ENCODE measurements around the gene ITGAE. TPM values are rescaled to one million over a fixed set of nuclear protein-coding genes. Genes with fewer than 3 reads are reported as not detected.
A peak's percentile ranks its signal among the peaks of the same experiment; 100 is the strongest.
"Not testable (repeated sequence)": the region's sequence is repeated elsewhere in the genome, so short reads cannot be mapped to it uniquely, and the experiment has no call there.

The ITGAE gene
- total RNA-seq, 1 donor from 2014 or later: 17.4 TPM

DNA sequence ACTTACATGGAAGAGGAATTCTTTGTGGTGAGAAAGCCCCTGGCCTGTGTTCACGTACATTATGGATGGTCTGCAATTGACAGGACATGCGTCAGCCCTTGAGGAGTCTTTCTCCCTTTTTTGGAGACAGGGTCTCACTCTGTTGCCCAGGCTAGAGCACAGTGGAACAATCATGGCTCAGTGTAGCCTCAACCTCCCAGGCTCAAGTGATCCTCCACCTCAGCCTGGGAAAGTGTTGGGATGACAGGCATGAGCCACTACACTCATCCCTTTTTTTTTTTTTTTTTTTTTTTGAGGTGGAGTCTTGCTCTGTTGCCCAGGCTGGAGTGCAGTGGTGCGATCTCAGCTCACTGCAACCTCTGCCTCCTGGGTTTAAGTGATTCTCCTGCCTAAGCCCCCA lies 72.9 kb downstream of the ITGAE start:
- DNase-seq: not testable (repeated sequence)

DNA sequence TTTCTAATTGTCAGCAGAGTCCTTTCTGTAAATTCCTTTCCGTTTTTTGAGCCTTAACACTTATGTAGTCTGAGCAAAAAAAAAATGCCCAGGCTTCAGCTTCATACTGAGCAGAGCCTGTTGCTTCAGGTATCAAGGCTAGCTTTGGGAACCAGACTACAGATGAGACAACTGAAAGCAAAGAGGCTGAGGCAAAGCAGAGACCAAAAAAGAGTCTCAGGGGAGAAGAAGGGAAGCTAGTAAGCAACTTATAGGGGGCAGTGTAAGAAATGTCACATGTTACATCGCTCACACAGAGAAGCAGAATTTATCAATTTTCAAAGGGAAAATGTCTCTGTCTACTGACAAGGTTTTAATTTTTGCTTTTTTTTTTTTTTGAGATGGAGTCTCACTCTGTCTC lies 73.9 kb downstream of the ITGAE start:
- DNase-seq: no peak

DNA sequence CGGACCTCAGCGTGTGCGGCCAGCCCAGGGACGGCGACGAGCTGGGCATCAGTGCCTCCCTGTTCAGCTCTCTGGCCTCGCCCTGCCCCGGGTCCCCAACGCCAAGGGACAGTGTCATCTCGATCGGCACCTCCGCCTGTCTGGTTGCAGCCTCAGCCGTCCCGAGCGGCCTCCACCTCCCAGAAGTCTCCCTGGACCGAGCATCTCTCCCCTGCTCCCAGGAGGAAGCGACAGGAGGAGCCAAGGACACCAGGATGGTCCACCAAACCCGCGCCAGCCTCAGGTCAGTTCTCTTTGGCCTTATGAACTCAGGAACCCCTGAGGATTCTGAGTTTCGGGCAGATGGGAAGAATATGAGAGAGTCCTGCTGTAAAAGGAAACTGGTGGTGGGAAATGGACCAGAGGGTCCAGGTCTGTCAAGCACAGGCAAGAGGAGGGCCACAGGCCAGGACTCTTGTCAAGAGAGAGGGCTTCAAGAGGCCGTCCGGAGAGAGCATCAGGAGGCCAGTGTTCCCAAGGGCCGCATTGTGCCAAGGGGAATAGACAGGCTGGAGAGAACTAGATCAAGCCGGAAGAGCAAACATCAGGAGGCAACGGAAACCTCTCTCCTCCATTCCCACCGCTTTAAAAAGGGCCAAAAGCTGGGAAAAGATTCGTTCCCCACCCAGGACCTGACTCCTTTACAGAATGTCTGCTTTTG lies 76.5 kb downstream of the ITGAE start:
- no peak for DNase-seq

DNA sequence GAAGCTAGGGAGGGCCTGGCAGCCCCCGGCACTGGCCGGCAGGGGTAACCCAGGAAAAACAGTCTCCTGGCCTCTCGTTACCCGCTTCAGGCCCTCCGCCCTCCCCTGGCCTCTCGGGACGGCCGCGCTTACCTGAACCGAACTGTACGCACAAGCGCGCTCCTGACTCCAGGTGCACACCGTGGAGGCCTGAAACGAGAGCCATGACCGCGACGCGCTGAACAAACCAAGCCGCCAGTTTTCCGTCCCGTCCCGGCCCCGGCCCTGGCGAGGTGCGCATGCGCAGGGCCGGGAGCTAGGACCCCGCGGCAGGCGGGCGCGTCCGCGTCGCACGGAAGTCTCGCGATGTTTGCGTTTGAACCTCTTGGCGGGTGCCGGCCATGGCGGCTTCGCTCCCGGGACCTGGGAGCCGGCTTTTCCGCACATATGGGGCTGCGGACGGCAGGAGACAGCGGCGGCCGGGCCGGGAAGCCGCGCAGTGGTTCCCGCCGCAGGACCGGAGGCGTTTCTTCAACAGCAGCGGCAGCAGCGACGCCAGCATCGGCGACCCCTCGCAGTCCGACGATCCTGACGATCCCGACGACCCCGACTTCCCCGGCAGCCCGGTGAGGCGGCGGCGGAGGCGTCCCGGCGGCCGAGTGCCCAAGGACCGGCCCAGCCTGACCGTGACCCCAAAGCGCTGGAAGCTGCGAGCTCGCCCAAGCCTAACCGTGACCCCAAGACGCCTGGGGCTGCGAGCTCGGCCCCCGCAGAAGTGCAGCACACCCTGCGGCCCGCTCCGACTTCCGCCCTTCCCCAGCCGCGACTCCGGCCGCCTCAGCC lies 77.2 kb downstream of the ITGAE start, which contains the start of gene HASPIN:
TSS of gene HASPIN (plus strand) at position 348 of the 822 bp plus-strand sequence. CDS start at position 381, 33 bp downstream.
- peak; percentile 85 for DNase-seq

DNA sequence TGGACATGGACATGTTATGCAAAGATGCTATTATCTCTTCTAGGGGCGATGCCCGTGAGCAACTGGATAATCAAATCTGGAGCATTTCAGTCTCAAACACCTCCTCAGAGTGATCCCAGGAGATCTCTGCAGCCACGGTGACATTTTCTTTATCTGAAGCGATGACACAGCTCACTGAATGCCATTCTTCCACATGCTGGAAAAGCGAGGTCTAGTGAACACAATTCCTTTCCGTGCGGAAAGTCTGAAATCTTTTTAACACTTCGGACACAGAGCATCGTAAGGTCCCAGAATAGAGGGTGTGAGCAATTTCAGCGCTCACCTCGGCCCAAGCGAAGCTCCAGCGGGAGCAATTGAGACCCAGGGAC lies 77.8 kb downstream of the ITGAE start:
- peak; percentile 41 for DNase-seq

DNA sequence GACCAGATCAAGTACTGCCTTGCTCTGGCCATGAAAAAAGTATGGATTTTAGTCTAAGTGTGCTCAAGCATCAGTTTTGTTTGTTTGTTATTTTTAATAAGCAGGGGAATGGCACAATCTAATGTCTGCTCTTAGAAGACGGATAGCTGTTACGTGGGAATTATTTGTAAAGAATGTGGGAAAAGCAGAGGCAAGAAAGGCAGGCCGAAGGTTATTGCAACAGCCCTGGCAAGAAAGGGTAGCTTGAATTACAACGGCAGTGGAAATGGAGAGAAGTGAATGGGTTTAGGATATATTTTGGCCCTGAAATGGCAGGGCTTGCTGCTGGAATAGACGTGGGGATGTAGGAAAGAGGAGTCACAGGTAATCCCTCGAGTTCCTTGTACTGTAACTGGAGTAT lies 78.3 kb downstream of the ITGAE start:
- DNase-seq: no peak

DNA sequence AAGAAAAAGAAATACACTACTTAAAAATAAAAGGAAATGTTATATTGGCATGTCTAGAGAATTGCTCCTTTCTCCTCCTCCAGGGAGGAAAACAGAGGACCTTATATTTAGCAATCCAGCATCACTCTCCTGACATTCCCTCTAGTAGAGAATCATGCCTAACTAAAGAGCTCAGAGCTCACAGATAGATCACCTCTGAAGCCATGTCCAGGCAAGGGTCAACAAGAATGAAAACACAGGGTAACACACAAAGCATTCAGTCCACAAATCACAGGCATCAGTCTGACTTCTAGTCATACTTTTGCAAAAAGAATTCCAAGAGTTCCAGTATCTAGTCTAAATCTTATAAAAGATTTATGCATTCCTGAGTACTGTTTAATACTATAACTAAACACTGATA lies 81.7 kb downstream of the ITGAE start:
- DNase-seq: no peak

DNA sequence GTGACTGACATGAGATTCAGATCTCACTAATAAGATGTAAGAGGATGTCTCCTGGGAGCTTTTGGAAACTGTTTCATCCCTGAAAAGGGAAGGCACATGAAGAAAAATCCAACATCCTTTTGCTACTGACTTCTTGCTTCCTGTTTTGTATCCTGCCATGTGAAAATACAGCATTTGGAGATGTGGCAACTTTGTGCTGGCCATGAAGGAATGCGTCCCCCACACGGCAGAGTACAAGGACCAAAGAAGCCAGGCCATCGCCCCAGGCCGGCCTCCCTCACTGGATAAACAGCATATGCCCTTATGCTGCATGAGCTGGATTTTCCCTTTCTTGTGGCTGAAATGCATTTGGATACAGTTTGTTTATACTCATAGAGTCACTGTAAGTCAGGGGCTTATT lies 82.8 kb downstream of the ITGAE start:
- DNase-seq: no peak

DNA sequence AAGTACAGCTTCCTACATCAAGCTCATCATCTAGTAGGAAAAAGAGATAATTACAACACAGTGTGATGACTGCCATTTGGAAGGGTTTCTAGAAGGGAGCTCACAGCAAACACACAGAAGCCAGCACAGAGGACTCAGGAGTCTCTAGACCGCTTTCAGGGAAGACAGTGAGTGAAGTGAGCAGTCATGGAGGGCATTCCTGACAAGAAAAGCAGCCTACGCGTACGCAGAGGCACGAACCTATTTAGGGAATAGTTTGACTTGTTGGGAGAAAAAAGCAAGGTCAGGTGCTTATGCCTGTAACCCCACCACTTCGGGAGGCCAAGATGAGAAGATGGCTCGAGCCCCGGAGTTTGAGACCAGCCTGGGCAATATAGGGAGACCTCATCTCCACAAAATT lies 85.7 kb downstream of the ITGAE start:
- DNase-seq: no peak

DNA sequence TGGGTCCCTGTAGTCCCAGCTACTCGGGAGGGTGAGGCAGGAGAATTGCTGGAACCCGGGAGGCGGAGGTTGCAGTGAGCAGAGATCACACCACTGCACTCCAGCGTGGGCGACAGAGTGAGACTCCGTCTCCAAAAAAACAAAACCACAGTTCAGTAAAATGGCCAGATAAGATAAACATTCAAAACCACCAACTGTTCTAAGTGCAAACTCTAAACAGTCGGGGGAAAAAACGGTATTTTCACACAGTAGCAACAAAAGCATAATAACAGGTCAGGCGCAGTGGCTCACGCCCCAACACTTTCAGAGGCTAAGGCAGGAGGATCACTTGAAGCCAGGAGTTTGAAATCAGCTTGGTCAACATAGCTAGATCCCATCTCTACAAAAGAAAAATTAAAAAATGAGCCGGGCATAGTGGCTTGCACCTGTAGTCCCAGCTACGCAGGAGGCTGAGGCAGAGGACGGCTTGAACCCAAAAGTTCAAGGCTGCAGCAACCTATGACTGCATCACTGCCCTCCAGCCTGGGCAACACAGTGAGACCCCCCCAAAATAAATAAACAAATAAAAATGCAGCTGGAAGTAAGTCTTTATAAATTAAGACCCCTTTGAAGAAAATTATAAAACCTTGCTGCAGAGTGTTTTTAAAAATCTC lies 88.1 kb downstream of the ITGAE start:
- DNase-seq: no peak

DNA sequence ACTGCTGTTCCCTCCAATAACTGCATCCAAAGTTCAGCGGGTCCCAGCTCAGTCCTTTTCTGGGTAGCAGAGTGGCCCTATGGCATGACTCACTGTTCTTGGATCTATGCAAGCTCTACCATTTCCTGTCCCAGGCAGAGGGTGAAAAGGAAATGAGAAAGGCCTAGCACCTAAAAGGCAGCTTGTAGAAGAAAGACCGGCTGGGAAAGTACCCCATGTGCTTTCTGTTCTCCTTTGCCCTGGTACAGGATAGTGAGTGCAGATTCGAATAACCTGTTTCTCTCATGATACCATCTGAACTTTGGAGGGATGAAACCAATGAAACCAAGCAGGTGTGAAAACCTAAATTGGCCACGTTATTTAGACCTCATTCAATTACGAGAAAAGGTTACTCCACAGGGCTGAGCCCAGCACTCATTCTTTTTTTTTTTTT lies 90.0 kb downstream of the ITGAE start:
- DNase-seq: no peak

DNA sequence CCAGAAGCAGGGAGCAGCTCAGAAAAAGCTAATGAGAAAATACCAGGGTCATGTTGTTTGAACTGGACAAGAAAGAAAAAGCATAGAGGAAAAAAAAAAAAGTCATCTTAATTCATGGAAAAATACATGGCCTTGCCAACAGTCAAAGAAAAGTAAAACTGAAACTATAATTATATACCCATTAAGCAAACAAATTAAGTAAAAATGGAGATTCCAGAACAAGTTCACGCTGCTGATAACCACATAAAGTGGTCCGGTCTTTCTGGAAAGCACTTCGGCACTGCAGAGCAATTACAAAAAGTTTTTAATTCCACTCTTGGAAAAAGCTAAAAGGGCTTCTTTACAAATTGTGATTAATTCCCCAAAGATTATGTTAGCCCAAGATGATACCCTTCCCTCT lies 92.6 kb downstream of the ITGAE start:
- DNase-seq: no peak

DNA sequence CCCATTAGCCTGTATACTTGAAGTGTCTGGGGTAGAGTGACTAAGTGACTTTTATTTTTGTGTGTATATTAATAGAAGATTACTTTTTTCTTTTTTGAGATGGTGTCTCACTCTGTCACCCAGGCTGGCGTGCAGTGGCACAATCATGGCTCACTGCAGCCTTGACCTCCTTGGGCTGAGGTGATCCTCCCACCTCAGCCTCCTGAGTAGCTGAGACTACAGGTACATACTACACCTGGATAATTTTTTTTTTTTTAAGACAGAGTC lies 95.3 kb downstream of the ITGAE start:
- DNase-seq: not testable (repeated sequence)

DNA sequence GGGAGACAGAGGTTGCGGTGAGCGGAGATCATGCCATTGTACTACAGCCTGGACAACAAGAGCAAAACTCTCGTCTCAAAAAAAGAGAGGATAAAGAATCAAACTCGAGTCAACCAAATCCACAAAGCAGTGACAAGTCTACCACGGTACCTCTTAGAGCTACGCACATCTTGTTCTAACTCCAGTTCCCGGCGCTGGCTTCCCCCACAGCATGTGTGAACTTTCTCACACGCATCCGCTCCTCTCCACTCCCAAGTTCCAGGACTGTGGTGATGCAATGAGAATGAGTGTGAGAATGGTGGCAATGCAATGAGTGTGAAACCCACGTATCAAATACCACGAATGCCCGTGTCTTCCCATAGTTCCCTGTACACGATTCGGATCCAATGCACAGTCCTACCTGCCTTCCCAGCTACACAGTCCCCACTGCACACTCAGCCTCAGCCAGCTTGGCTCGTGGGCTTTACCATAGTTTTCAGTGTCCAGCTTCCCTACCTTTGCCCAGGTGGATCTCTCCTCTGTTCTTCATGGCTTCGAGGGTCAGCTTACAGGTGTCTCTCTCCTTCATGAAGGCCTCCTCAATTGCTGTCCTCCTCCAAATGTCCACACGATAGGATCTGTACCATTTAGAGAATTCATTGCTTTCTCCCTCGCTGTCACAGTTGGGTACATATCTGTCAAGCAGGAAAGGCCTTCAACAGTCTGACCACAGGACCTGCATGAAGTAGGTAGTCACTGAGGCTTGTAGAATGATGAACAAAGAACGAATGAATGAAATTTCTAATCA lies 95.9 kb downstream of the ITGAE start:
- DNase-seq: no peak

DNA sequence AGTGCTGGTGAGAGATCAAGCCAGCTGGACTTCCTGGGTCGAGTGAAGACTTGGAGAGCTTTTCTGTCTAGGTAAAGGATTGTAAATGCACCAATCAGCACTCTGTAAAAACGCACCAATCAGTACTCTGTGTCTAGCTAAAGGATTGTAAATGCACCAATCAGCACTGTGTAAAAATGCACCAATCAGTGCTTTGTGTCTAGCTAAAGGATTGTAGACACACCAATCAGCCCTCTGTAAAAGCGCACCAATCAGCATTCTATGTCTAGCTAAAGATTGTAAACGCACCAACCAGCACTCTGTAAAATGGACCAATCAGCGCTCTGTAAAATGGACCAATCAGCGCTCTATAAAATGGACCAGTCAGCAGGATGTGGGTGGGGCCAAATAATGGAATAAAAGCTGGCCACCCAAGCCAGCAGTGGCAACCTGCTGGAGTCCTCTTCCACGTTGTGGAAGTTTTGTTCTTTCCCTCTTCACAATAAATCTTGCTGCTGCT lies 98.9 kb downstream of the ITGAE start:
- not testable (repeated sequence) for DNase-seq

DNA sequence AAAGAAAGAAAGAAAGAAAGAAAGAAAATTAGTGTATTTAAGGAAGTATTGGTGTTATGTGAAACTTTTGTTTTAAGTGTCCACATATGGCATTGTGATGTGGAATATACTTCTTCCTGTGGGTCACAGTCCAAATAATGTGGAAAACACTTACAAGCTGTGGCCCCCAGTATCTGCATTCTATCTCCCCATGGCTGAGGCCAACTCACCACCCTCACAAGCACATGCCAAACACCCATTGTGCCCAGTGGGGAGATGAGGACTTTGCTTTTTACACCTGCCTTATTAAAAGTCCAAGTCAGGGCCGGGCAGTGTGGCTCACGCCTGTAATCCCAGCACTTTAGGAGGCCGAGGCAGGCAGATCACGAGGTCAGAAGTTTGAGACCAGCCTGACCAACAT lies 101.0 kb downstream of the ITGAE start:
- no peak for DNase-seq

DNA sequence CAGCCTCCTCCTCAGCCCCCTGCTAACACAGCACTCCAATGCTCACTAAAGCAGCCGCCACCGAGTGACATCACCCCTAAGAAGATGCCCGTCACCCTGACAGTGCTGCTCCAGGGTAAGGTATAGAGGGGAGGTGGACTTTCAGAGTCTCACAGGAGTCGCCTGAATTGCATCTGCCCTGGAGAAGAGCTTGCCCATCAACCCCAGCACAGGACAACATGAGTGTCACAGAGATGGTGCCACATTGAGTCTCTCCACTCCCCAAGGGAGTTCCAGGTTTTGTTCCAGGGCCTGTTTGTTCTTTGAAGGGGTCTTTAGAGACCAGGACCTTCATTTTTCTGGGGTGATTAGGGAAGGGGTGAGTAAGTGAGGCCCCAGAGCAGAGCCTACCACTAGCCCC lies 102.8 kb downstream of the ITGAE start:
- no peak for DNase-seq

DNA sequence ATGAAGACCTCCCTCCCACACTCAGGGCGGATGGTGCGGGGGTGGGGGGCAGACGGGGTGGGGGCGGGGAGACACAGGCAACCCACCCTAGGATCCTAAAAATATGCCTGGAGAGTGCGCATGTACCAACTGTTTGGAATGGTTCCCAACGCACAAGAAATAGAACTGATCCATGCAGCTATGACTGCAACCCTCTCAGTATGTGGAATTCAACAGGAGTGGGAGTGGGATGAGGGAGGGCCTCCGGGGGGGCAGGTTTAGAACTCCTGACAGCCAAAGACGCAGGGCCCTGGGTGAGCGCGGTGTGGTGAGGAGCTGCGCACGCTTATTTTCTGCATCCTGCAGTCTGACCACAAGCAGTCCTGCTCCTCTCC lies 103.9 kb downstream of the ITGAE start:
- DNase-seq: no peak

DNA sequence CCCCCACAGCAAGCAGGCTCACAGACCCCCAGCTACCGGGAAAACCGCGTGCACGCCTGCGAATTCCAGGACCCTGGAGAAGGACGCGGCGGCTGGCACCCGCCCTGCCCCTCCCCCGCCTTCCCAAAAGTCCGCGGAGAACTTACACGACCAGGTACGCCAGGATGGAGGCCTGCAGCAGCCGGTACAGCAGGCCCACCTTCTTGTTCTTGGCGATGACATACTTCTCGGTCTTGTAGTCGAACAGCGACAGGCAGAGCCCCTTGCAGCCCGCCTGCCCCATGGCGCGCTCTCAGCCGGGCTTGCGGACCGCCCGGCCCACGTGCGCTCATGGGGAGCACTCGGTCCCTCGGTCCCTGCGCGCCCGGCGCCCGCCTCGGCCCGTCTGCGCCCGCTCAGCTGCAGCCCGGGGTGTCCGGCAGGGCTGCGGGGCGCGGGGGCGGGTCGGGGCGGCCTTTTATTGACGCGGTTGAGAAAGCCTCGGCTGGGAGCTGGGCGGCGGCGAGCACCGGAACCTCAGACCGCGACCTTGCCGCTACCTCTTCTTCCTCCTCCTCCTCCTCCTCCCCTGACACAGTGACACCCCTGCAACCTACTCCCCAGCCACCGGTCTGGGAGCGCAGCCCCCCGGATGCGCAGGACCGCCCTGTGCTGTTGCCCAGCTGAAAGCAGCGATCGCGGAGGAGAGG lies 105.1 kb downstream of the ITGAE start, which contains the start of gene P2RX5:
TSS of gene P2RX5 (minus strand) at position 433 of the 689 bp plus-strand sequence. CDS start at position 283, 150 bp downstream.
- DNase-seq: no peak

DNA sequence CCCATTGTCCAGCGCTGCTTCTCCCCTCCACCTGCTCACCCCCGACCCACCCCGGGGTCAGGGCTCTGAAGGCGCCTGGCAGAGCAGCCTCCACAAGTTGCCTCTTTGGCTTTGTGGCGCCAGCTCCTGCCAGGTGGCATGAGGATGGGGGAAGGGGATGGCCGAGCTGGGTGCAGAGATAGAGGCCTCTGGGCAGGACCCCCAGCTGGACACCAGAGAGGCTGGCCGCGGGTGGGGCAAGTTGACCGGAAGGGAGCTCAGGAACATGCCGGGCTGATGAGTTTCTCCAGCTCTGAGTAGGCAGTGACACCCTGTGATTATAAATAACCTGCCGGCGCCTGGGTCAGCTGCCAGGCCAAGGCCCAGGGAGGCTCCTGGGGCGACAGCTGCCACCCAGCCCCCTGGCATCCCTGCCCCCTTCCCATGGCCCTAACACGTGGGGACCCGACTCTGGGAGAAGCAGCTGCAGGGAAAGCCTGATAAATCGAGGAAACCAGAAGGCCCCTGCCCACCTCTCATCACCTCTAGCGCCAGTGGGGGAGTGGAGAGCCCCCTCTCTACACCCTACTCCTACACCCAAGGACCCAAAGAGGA lies 105.8 kb downstream of the ITGAE start:
- no peak for DNase-seq

DNA sequence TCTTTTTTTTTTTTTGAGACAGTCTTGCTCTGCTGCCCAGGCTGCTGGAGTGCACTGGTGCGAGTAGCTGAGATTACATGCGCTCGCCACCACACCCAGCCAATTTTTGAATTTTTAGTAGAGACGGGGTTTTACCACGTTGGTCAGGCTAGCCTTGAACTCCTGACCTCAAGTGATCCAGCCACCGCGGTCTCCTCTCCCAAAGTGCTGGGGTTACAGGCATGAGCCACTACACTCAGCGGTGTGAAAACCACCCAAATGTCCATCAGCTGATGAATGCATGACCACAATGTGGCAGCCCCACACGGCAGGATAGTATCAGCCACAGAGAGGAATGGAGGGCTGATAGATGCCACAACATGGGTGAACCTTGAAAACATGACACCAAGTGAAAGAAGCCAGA lies 107.2 kb downstream of the ITGAE start:
- no peak for DNase-seq
